ENCODE results near the gene SLC25A48.

The SLC25A48 gene

DNA sequence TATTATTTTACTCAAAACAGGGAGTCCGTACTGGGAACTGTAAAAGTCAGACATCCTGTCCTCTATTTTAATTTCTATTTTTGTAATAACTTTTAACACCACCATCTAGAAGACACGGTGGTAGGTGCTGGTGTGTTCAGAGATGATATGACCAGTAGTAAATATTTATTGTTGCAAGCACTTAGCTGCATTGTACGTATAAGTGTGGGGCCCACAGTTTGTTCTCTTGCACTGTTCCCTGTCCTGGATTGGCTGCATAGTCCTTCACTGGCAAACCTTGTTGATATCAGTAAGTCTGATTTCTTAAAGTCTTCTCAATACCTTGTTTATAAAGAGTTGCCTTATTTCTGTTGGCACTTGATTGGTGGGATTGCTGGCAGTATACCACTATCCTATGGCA is 85.7 kb downstream of the SLC25A48 start:
- no peak for DNase-seq (ENCODE audit: low spot score)

DNA sequence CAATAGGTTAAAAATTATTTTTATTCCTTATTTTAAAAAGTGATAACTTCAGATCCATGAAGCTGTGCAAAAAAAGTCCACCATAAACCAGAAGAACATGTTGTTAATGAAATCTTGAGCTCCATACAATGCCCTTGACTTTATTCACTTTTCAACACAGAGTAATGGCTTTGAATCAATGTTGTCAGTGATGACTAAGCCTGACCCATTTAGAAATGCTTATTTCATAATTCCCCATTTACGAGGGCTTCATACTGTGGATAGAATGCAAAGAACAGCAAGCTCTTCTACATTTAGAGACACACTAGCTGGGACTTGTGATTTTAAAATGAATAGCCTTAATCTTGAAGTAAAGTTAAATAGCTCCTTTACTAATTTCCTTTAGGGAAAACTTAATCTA is 86.9 kb downstream of the SLC25A48 start:
- no peak for DNase-seq (ENCODE audit: low spot score)

DNA sequence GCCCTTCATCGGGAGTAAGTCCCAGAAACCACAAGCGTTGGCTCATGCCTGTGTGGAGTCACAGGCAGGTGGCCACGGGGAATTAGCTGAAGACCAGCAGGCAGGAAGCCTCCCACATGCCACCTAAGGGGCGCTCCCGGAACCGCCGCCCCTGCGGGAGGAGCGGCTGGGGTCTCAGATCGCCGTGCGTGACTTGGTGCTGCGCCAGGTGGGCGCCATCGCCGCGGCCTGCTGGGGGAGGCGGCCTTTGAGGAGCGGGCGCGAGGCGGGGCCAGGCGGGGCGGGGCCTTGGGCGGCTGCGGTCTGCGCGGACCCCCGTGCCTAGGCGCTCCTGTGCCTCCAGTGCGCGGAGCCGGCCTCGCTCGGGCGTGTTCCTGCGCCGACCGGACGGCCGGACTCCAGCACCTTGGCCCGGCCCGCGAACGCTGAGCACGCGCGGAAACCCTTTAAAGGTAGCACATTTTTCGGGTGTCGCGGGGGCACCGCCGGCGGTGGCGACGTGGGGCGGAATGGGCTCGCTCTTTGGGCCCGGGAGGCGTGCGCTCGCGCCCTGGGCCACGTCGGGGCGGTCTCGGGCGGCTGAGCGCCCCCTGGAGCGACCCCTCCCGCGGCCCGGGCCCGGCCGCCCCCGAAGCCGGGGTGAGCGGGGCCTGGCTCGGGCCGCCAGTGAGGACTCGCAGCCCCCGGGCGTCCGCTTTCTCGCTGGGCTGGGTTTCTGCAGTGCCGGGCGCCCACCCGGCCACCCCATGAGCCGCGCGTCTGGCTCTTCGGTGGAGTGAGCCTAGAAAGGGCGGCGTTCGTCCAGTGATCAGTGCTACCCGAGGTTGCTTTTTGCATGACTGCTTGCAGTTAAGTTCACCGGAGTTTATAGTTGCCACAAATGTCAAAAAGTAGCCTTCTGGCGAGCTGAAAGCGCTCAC is 95.8 kb downstream of the SLC25A48 start:
- DNase-seq (ENCODE audit: low spot score): peak; percentile 77

- DNase-seq (ENCODE audit: low spot score): peak; percentile 44
These were observed 96.5 kb downstream of the SLC25A48 start for GRCh38 chr5:135930949-135931295.

- DNase-seq (ENCODE audit: low spot score): no peak
These were observed 100.5 kb downstream of the SLC25A48 start for GRCh38 chr5:135934939-135935338.

DNA sequence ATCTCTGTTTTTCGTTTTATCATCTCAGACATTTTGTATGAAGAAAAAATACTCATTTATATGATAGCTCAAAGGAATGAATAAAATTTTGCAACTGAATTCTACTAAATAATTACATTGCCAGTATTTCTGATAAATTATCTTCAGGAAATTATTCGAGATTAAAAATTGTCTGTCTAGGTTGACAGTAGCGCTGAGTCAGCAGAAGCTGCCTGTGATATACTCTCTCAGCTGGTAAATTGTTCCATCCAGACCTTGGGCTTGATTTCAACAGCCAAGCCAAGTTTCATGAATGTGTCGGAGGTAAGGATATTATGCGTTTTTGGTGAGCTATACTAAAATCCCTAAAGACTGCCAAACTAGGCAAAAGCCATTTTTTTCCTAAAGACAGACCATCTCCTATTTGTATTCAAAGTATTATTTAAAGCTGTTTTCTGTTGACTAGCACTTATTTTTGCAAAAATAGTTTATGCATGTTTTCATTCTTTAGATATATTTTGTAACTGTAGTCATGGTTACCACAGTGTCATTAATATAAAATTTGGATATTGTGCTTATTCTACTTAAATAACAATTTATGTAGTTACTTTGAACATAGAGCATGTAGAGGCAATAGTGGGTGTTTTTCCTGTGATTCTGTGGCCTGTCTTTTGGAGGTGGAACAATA is 102.9 kb downstream of the SLC25A48 start:
- DNase-seq (ENCODE audit: low spot score): no peak

All from iPS-NIHi11 (cell line).